Liver (tissue), 3 donors: ENCODE measurements around the gene SHISAL1.

ENCODE experiments used
- ATF3 ChIP-seq: IDR thresholded peaks from 2 replicates; pipeline ENCODE4 v1.6.1; 2016; ENCODE audit warnings: antibody characterized with exemption
- CTCF ChIP-seq: fragments of 150-350 bp; IDR thresholded peaks from 2 replicates; pipeline ENCODE4 v1.5.1; 2017; ENCODE audit warnings: improper control_type of control experiment, low read depth, low read length; ENCODE audit not compliant: missing input control
- GABPA ChIP-seq, 2 donors: IDR thresholded peaks in 1 of 2; conservative IDR thresholded peaks in 1 of 2; 2 replicates each; pipeline ENCODE4 v1.6.1; 2016; ENCODE audit warnings: antibody characterized with exemption in 2 of 2, mild to moderate bottlenecking in 1 of 2, moderate library complexity in 1 of 2
- HNF4A ChIP-seq, 2 donors: conservative IDR thresholded peaks; 2 replicates each; pipeline ENCODE4 v1.6.1; 2016; ENCODE audit warnings: antibody characterized with exemption in 2 of 2, mild to moderate bottlenecking in 2 of 2
- MAX ChIP-seq: IDR thresholded peaks from 2 replicates; pipeline ENCODE4 v1.6.1; 2016; ENCODE audit warnings: antibody characterized with exemption
- RAD21 ChIP-seq, 2 donors: IDR thresholded peaks; 2 replicates each; pipeline ENCODE4 v1.6.1; 2016; ENCODE audit warnings: antibody characterized with exemption in 2 of 2, mild to moderate bottlenecking in 2 of 2
- RXRA ChIP-seq, 2 donors: IDR thresholded peaks; 2 replicates each; pipeline ENCODE4 v1.6.1; 2017 to 2018; ENCODE audit warnings: antibody characterized with exemption in 2 of 2, mild to moderate bottlenecking in 1 of 2
- TAF1 ChIP-seq: conservative IDR thresholded peaks from 2 replicates; pipeline ENCODE4 v1.6.1; 2016; ENCODE audit warnings: antibody characterized with exemption, mild to moderate bottlenecking
- YY1 ChIP-seq: IDR thresholded peaks from 2 replicates; pipeline ENCODE4 v1.6.1; 2016; ENCODE audit warnings: antibody characterized with exemption, mild to moderate bottlenecking
- ZBTB33 ChIP-seq: IDR thresholded peaks from 2 replicates; pipeline ENCODE4 v1.6.1; 2016; ENCODE audit warnings: antibody characterized with exemption
- TF ChIP-seq, protein P1 (sequence below): IDR thresholded peaks from 2 replicates; pipeline ENCODE4 v1.6.1; 2016; ENCODE audit warnings: antibody characterized with exemption, mild to moderate bottlenecking
- donor health status: healthy.
- donor health status: healthy.

DNA sequence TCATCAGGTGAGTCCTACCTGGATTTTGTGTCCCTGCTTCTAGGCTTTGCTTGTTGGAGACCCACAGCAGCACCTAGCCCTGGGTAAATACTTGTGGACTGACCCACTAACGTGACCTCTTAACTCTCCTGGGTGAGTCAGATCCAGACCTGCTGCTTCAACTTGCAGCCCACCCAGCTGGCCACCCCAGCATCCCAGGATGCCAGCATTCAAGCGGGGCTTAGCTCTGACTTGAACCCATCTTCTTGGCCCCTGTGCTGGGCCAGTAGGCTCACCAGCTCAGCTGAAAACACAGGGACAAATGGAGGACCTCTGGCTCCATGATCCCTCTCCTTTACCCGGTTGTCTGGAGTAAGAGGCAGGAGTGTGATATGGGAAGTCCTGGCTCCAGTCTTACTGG, 98.6 kb downstream of the SHISAL1 start:
- TF ChIP-seq MAX: no peak
- no peak for TF ChIP-seq RXRA (IDR thresholded peaks at IDR 0.05)
- TF ChIP-seq, protein P1, sequence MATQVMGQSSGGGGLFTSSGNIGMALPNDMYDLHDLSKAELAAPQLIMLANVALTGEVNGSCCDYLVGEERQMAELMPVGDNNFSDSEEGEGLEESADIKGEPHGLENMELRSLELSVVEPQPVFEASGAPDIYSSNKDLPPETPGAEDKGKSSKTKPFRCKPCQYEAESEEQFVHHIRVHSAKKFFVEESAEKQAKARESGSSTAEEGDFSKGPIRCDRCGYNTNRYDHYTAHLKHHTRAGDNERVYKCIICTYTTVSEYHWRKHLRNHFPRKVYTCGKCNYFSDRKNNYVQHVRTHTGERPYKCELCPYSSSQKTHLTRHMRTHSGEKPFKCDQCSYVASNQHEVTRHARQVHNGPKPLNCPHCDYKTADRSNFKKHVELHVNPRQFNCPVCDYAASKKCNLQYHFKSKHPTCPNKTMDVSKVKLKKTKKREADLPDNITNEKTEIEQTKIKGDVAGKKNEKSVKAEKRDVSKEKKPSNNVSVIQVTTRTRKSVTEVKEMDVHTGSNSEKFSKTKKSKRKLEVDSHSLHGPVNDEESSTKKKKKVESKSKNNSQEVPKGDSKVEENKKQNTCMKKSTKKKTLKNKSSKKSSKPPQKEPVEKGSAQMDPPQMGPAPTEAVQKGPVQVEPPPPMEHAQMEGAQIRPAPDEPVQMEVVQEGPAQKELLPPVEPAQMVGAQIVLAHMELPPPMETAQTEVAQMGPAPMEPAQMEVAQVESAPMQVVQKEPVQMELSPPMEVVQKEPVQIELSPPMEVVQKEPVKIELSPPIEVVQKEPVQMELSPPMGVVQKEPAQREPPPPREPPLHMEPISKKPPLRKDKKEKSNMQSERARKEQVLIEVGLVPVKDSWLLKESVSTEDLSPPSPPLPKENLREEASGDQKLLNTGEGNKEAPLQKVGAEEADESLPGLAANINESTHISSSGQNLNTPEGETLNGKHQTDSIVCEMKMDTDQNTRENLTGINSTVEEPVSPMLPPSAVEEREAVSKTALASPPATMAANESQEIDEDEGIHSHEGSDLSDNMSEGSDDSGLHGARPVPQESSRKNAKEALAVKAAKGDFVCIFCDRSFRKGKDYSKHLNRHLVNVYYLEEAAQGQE: no peak
- TF ChIP-seq CTCF: no peak
- TF ChIP-seq RAD21 (IDR thresholded peaks at IDR 0.05): no peak
- TF ChIP-seq YY1: no peak
- TF ChIP-seq HNF4A (conservative IDR thresholded peaks at IDR 0.05): no peak
- no peak for TF ChIP-seq TAF1
- TF ChIP-seq ZBTB33: no peak
- TF ChIP-seq ATF3: no peak
- no peak for TF ChIP-seq GABPA (IDR thresholded peaks at IDR 0.05 in 1 of 2, conservative IDR thresholded peaks at IDR 0.05 in 1 of 2)
